Fibroblast of lung (primary cell): ENCODE results near the gene DAZAP1. TPM values are rescaled to one million over a fixed set of nuclear protein-coding genes. Genes with fewer than 3 reads are reported as not detected.

Source experiments
- DNase-seq, 2 donors: peaks; one replicate each; pipeline versions ENCODE4 v3.0.0 to v3.0.0-alpha.2; 2010; ENCODE audit warnings: low read depth in 2 of 2
- H2AFZ ChIP-seq: 2 replicates; pipeline ENCODE4 v1.5.1; 2012; ENCODE audit warnings: low read length, control low read depth, inconsistent platforms
- H3K27ac ChIP-seq: 2 replicates; pipeline ENCODE4 v1.5.1; 2011; ENCODE audit warnings: low read length, control low read depth; ENCODE audit not compliant: insufficient read depth
- H3K27me3 ChIP-seq: 2 replicates; pipeline ENCODE4 v1.5.1; 2011; ENCODE audit warnings: mild to moderate bottlenecking, low read length; ENCODE audit not compliant: control insufficient read depth, insufficient read depth
- H3K36me3 ChIP-seq: 2 replicates; pipeline ENCODE4 v1.5.1; 2011; ENCODE audit warnings: low read length; ENCODE audit not compliant: control insufficient read depth, insufficient read depth
- H3K4me1 ChIP-seq: 2 replicates; pipeline ENCODE4 v1.5.1; 2011; ENCODE audit warnings: low read length; ENCODE audit not compliant: control insufficient read depth, insufficient read depth; ENCODE audit errors: extremely low read depth
- H3K4me2 ChIP-seq: 2 replicates; pipeline ENCODE4 v1.5.1; 2011; ENCODE audit warnings: low read length, control low read depth; ENCODE audit not compliant: insufficient read depth; ENCODE audit errors: extremely low read depth
- H3K4me3 ChIP-seq, 4 experiments: fragments of 200-600 bp in 1 of 4; sonication (generic) in 1 of 4; replicated peaks in 1 of 4; 2 replicates each; pipeline ENCODE4 v1.5.1; 2011 to 2016; ENCODE audit warnings: low read length in 4 of 4, low read depth in 3 of 4, mild to moderate bottlenecking in 3 of 4, control low read depth in 2 of 4, inconsistent platforms in 1 of 4, mixed read lengths in 1 of 4; ENCODE audit not compliant: insufficient read depth in 1 of 4; ENCODE audit errors: control extremely low read depth in 1 of 4
- H3K79me2 ChIP-seq: 2 replicates; pipeline ENCODE4 v1.5.1; 2012; ENCODE audit warnings: mild to moderate bottlenecking, low read length, inconsistent platforms; ENCODE audit not compliant: control insufficient read depth, insufficient read depth
- H3K9ac ChIP-seq: 2 replicates; pipeline ENCODE4 v1.5.1; 2011; ENCODE audit warnings: mild to moderate bottlenecking, low read length, control low read depth; ENCODE audit not compliant: insufficient read depth
- H3K9me3 ChIP-seq: 2 replicates; pipeline ENCODE4 v1.5.1; 2012; ENCODE audit warnings: low read depth, low read length; ENCODE audit not compliant: control insufficient read depth, insufficient read depth
- H4K20me1 ChIP-seq: 2 replicates; pipeline ENCODE4 v1.5.1; 2011; ENCODE audit warnings: low read length; ENCODE audit not compliant: control insufficient read depth, insufficient read depth; ENCODE audit errors: extremely low read depth
- CTCF ChIP-seq, 2 donors: IDR thresholded peaks in 1 of 2; conservative IDR thresholded peaks in 1 of 2; 1 replicate in 1 of 2; 2 replicates in 1 of 2; pipeline ENCODE4 v1.5.1; 2011 to 2012; ENCODE audit warnings: low read length in 2 of 2, control low read depth in 1 of 2, inconsistent platforms in 1 of 2, low read depth in 1 of 2, mild to moderate bottlenecking in 1 of 2
- EZH2 ChIP-seq: IDR thresholded peaks from 2 replicates; pipeline ENCODE4 v1.5.1; 2012; ENCODE audit warnings: low read length, control low read depth, mild to moderate bottlenecking; ENCODE audit errors: missing control alignments
- polyA plus RNA-seq, 2 donors: library from polyadenylated mRNA; depleted of rRNA in 1 of 2; stranded (reverse) in 1 of 2; unstranded in 1 of 2; fragments of >200 nt; gene quantifications; 2 replicates each; pipeline ENCODE4 v1.2.1, GENCODE V29; 2011 to 2012; ENCODE audit warnings: missing spikeins in 1 of 2
- total RNA-seq: library from RNA; depleted of rRNA; stranded (reverse); fragments of >200 nt; gene quantifications from 2 replicates; pipeline ENCODE4 v1.2.1, GENCODE V29; 2014

DAZAP1 gene
- total and polyA plus RNA-seq, 2 donors (not counting 1 experiment from before 2014, with no cell fraction given) = 44.6 to 49.5 TPM

GRCh38 chr19:1455336-1456120 is 48.1 kb downstream of the DAZAP1 start:
- TF ChIP-seq CTCF (conservative IDR thresholded peaks at IDR 0.05 in 1 of 2, IDR thresholded peaks at IDR 0.05 in 1 of 2; ENCODE audit: low read depth in 1 of 2, low read length in 2 of 2) (no peak), EZH2 (no peak)
- Histone ChIP-seq H3K27me3 (peaks cover 46% of the 10 kb centered on the region), H3K9me3 (no peaks in the 10 kb centered on the region), H4K20me1 (no peaks in the 10 kb centered on the region), H3K79me2 (no peaks in the 10 kb centered on the region), H3K4me2 (no peak overlapping the region), H3K36me3 (no peaks in the 10 kb centered on the region), H3K27ac (no peak overlapping the region), H2AFZ (no peak overlapping the region), H3K4me3 (no peak overlapping the region), H3K9ac (no peak overlapping the region), H3K4me1 (peaks cover 3% of the 10 kb centered on the region)
- peak in 1 of 2 donors; percentile 55 for DNase-seq

- H3K9ac ChIP-seq = no peak overlapping the region
- H3K27me3 ChIP-seq = peaks cover 38% of the 10 kb centered on the region
- H3K4me1 ChIP-seq = peaks cover 3% of the 10 kb centered on the region
- no peak overlapping the region for H3K4me3 ChIP-seq
- no peaks in the 10 kb centered on the region for H3K79me2 ChIP-seq
- H3K4me2 ChIP-seq = no peak overlapping the region
- H3K36me3 ChIP-seq = no peaks in the 10 kb centered on the region
- DNase-seq = no peak
- TF ChIP-seq CTCF (conservative IDR thresholded peaks at IDR 0.05 in 1 of 2, IDR thresholded peaks at IDR 0.05 in 1 of 2; ENCODE audit: low read depth in 1 of 2, low read length in 2 of 2) = no peak
- TF ChIP-seq EZH2 = peak; percentile 56
- H2AFZ ChIP-seq = no peak overlapping the region
- no peaks in the 10 kb centered on the region for H3K9me3 ChIP-seq
- H3K27ac ChIP-seq = no peak overlapping the region
- no peaks in the 10 kb centered on the region for H4K20me1 ChIP-seq
Observed at GRCh38 chr19:1456121-1456900, 48.9 kb downstream of the DAZAP1 start.

GRCh38 chr19:1457031-1457739 is 49.8 kb downstream of the DAZAP1 start:
- Histone ChIP-seq H3K4me1 (peaks cover 3% of the 10 kb centered on the region), H3K9me3 (no peaks in the 10 kb centered on the region), H3K27me3 (peaks cover 30% of the 10 kb centered on the region), H2AFZ (no peak overlapping the region), H3K4me3 (no peak overlapping the region), H3K79me2 (no peaks in the 10 kb centered on the region), H3K4me2 (no peak overlapping the region), H4K20me1 (no peaks in the 10 kb centered on the region), H3K27ac (no peak overlapping the region), H3K36me3 (no peaks in the 10 kb centered on the region), H3K9ac (no peak overlapping the region)
- TF ChIP-seq CTCF (conservative IDR thresholded peaks at IDR 0.05 in 1 of 2, IDR thresholded peaks at IDR 0.05 in 1 of 2; ENCODE audit: low read depth in 1 of 2, low read length in 2 of 2) (no peak), EZH2 (peak; percentile 52)
- no peak for DNase-seq
